Mesenchymal stem cell (in vitro differentiated cells and primary cell): ENCODE measurements around the gene DPP6.

Experiments
- DNase-seq: peaks from one replicate; pipeline ENCODE4 v3.0.0-alpha.2; 2013
- H2AFZ ChIP-seq: one replicate; pipeline ENCODE4 v1.6.1; 2013; ENCODE audit warnings: low read depth, mild to moderate bottlenecking, control low read depth, inconsistent platforms, low read length, moderate library complexity
- H2AK5ac ChIP-seq: 2 replicates; pipeline ENCODE4 v1.6.1; 2013; ENCODE audit warnings: low read length, moderate library complexity, mild to moderate bottlenecking, inconsistent platforms; ENCODE audit not compliant: severe bottlenecking
- H2BK120ac ChIP-seq: one replicate; pipeline ENCODE4 v1.6.1; 2013; ENCODE audit warnings: low read depth, mild to moderate bottlenecking, inconsistent platforms, low read length, moderate library complexity
- H2BK12ac ChIP-seq, 2 experiments: one replicate each; pipeline ENCODE4 v1.6.1; 2013; ENCODE audit warnings: inconsistent platforms in 2 of 2, low read length in 2 of 2, mild to moderate bottlenecking in 2 of 2, moderate library complexity in 2 of 2, control low read depth in 1 of 2
- H2BK15ac ChIP-seq: one replicate; pipeline ENCODE4 v1.6.1; 2013; ENCODE audit warnings: mild to moderate bottlenecking, low read depth, inconsistent platforms; ENCODE audit not compliant: poor library complexity, severe bottlenecking
- H2BK5ac ChIP-seq: 2 replicates; pipeline ENCODE4 v1.6.1; 2013; ENCODE audit warnings: low read depth, mild to moderate bottlenecking, low read length, control low read depth, inconsistent platforms; ENCODE audit not compliant: poor library complexity, severe bottlenecking
- H3K14ac ChIP-seq, 2 experiments: one replicate each; pipeline ENCODE4 v1.6.1; 2013; ENCODE audit warnings: inconsistent platforms in 2 of 2, low read length in 2 of 2, control low read depth in 1 of 2, mild to moderate bottlenecking in 1 of 2, moderate library complexity in 1 of 2
- H3K18ac ChIP-seq, 2 experiments: one replicate each; pipeline ENCODE4 v1.6.1; 2013; ENCODE audit warnings: inconsistent platforms in 2 of 2, low read length in 2 of 2, control low read depth in 1 of 2, low read depth in 1 of 2, mild to moderate bottlenecking in 1 of 2
- H3K23ac ChIP-seq, 2 experiments: one replicate each; pipeline ENCODE4 v1.6.1; 2013; ENCODE audit warnings: inconsistent platforms in 2 of 2, low read length in 2 of 2, mild to moderate bottlenecking in 2 of 2, moderate library complexity in 2 of 2, control low read depth in 1 of 2
- H3K27ac ChIP-seq: 2 replicates; pipeline ENCODE4 v1.5.1; 2013; ENCODE audit warnings: mild to moderate bottlenecking, moderate library complexity, low read length, control low read depth, inconsistent platforms; ENCODE audit not compliant: poor library complexity, severe bottlenecking
- H3K27me3 ChIP-seq, 2 experiments: 2 replicates each; pipeline versions ENCODE4 v1.6.1 to v1.7.0; 2013; ENCODE audit warnings: low read length in 2 of 2, mild to moderate bottlenecking in 2 of 2, moderate library complexity in 2 of 2, control low read depth in 1 of 2, inconsistent platforms in 1 of 2; ENCODE audit not compliant: control insufficient read depth in 1 of 2, insufficient read depth in 1 of 2
- H3K36me3 ChIP-seq, 2 experiments: 2 replicates each; pipeline versions ENCODE4 v1.6.1 to v1.7.0; 2013; ENCODE audit warnings: low read length in 2 of 2, control low read depth in 1 of 2, inconsistent platforms in 1 of 2, low read depth in 1 of 2, mild to moderate bottlenecking in 1 of 2; ENCODE audit not compliant: insufficient read depth in 2 of 2, control insufficient read depth in 1 of 2
- H3K4ac ChIP-seq, 2 experiments: one replicate each; pipeline ENCODE4 v1.6.1; 2013; ENCODE audit warnings: inconsistent platforms in 2 of 2, low read length in 2 of 2, mild to moderate bottlenecking in 2 of 2, moderate library complexity in 2 of 2, control low read depth in 1 of 2, low read depth in 1 of 2
- H3K4me1 ChIP-seq: 2 replicates; pipeline ENCODE4 v1.6.1; 2013; ENCODE audit warnings: low read depth, low read length, control low read depth; ENCODE audit not compliant: control insufficient read depth, insufficient read depth
- H3K4me2 ChIP-seq: 2 replicates; pipeline ENCODE4 v1.6.1; 2013; ENCODE audit warnings: low read length, mild to moderate bottlenecking, inconsistent platforms; ENCODE audit not compliant: poor library complexity, severe bottlenecking
- H3K4me3 ChIP-seq, 2 experiments: 2 replicates each; pipeline versions ENCODE4 v1.5.1 to v1.7.0; 2013; ENCODE audit warnings: low read length in 2 of 2, mild to moderate bottlenecking in 2 of 2, control low read depth in 1 of 2, low read depth in 1 of 2; ENCODE audit not compliant: insufficient read depth in 1 of 2
- H3K79me1 ChIP-seq: replicated peaks from 2 replicates; pipeline ENCODE4 v1.6.1; 2013; ENCODE audit warnings: mild to moderate bottlenecking, control low read depth, low read length, inconsistent platforms; ENCODE audit not compliant: poor library complexity, severe bottlenecking
- H3K9ac ChIP-seq: 2 replicates; pipeline ENCODE4 v1.7.0; 2013; ENCODE audit warnings: mild to moderate bottlenecking, low read length, moderate library complexity
- H3K9me3 ChIP-seq: 2 replicates; pipeline ENCODE4 v1.7.0; 2013; ENCODE audit warnings: mild to moderate bottlenecking, low read length; ENCODE audit not compliant: control insufficient read depth
- H4K8ac ChIP-seq: one replicate; pipeline ENCODE4 v1.6.1; 2013; ENCODE audit warnings: inconsistent platforms, mild to moderate bottlenecking, low read length, moderate library complexity
- H4K91ac ChIP-seq: one replicate; pipeline ENCODE4 v1.6.1; 2013; ENCODE audit warnings: mild to moderate bottlenecking, low read length, inconsistent platforms
- WGBS: methylation state at CpG from one replicate; pipeline ENCODE4 v1.1.7; 2013; ENCODE audit warnings: mixed read lengths; 5-methylcytosine and 5-hydroxymethylcytosine counted together

DPP6 gene

DNA sequence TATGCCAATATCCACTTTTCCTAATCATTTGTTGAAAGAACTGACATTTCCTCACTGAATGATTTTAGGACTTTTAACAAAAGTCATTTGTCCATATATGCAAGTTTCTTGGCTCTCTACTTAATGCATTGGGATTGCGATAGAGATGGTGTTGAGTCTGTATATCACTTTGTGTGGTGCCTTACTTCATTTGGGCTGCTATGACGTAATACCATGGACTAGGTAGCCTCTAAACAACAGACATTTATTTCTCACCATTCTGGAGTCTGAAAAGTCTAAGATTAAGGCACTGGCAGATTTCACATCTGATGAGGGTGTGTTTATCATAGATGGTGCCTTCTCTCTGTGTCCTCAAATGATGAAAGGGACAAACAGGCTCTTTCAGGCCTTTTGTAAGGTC is 342.6 kb downstream of the DPP6 start:
- no peak overlapping the region for H3K18ac ChIP-seq
- H3K14ac ChIP-seq: no peak overlapping the region
- no peak overlapping the region for H3K4ac ChIP-seq
- H3K27ac ChIP-seq: no peak overlapping the region
- no peak overlapping the region for H2AFZ ChIP-seq
- H3K79me1 ChIP-seq: no peaks in the 10 kb centered on the region
- H3K4me3 ChIP-seq: no peak overlapping the region
- H4K91ac ChIP-seq: no peak overlapping the region
- no peak for DNase-seq
- H3K23ac ChIP-seq: no peak overlapping the region
- H4K8ac ChIP-seq: no peak overlapping the region
- no peak overlapping the region for H2BK5ac ChIP-seq
- H2BK120ac ChIP-seq: no peak overlapping the region
- no peak overlapping the region for H3K9ac ChIP-seq
- H2AK5ac ChIP-seq: no peak overlapping the region
- WGBS: no CpG with 5 or more reads among the region's 2 CpGs
- H3K4me1 ChIP-seq: no peaks in the 10 kb centered on the region
- H2BK12ac ChIP-seq: no peak overlapping the region
- no peak overlapping the region for H2BK15ac ChIP-seq
- H3K27me3 ChIP-seq: no peaks in the 10 kb centered on the region
- H3K9me3 ChIP-seq: peaks cover 22% of the 10 kb centered on the region
- no peaks in the 10 kb centered on the region for H3K36me3 ChIP-seq
- H3K4me2 ChIP-seq: no peak overlapping the region

DNA sequence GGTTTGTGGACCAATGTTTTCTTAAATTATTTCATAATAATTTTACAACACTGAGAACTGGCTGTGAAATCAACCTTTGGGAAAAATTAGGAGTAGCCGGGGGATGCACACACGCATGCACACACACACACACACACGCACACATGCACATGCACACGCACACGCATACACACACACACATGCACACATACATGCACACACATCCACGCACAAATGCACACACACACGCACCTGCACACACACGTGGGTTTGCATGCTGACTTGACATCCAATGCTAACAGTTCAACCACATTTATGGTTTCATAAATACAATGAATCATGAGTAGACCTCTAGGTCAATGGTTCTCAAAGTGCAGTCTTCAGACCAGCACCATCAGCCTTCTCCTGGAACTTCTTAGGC is 354.1 kb downstream of the DPP6 start:
- no peak for DNase-seq
- H3K4me1 ChIP-seq: no peaks in the 10 kb centered on the region
- no peak overlapping the region for H3K27ac ChIP-seq
- H3K9me3 ChIP-seq: peaks cover 12% of the 10 kb centered on the region
- H3K9ac ChIP-seq: no peak overlapping the region
- no peak overlapping the region for H3K4me2 ChIP-seq
- no peak overlapping the region for H3K4ac ChIP-seq
- H2BK15ac ChIP-seq: no peak overlapping the region
- H4K91ac ChIP-seq: no peak overlapping the region
- no peak overlapping the region for H2BK120ac ChIP-seq
- no peak overlapping the region for H3K23ac ChIP-seq
- H2BK12ac ChIP-seq: no peak overlapping the region
- H4K8ac ChIP-seq: no peak overlapping the region
- no peaks in the 10 kb centered on the region for H3K27me3 ChIP-seq
- no peaks in the 10 kb centered on the region for H3K36me3 ChIP-seq
- H3K79me1 ChIP-seq: no peaks in the 10 kb centered on the region
- H3K18ac ChIP-seq: no peak overlapping the region
- H3K4me3 ChIP-seq: no peak overlapping the region
- H3K14ac ChIP-seq: no peak overlapping the region
- no peak overlapping the region for H2AK5ac ChIP-seq
- no peak overlapping the region for H2AFZ ChIP-seq
- WGBS: 73% methylated on average over 8 of the region's 8 CpGs
- H2BK5ac ChIP-seq: no peak overlapping the region

DNA sequence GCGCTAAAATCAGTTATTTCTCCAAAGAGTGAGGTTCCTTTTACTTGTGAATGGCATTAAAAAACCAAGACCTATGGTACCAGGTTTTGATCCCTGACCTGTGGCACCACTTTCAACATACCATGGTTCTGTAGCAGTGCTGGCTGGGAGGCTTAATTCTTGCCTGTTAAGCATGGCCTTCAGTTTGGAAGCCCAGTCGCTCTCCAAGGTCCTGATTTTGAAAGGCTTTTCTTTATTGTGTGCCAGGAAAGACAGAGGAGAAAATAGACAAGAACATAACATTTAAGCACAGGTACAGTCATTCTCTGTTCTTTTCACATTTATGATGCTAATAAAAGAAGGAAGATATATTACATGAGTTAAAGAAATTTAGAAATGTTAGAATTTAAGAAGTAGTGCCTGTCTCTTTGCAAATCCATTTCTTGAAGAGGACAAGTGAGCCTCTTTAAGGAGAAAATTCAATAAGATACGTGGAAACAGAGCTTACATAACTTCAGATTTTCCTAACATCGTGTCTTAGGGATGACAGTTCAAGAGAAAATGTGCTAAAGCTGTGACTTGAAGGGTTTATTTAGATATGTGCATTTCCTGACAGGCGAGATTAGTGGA is 357.6 kb downstream of the DPP6 start:
- Histone ChIP-seq H3K4me1 (no peaks in the 10 kb centered on the region), H3K23ac (no peak overlapping the region), H3K9ac (no peak overlapping the region), H3K27me3 (no peaks in the 10 kb centered on the region), H3K79me1 (no peaks in the 10 kb centered on the region), H3K18ac (no peak overlapping the region), H3K9me3 (peaks cover 18% of the 10 kb centered on the region), H2BK5ac (no peak overlapping the region), H2AK5ac (no peak overlapping the region), H2AFZ (no peak overlapping the region), H3K4me2 (no peak overlapping the region), H3K36me3 (no peaks in the 10 kb centered on the region), H4K8ac (no peak overlapping the region), H3K27ac (no peak overlapping the region), H2BK12ac (no peak overlapping the region), H3K4me3 (no peak overlapping the region), H4K91ac (no peak overlapping the region), H2BK120ac (no peak overlapping the region), H3K14ac (no peak overlapping the region), H3K4ac (no peak overlapping the region), H2BK15ac (no peak overlapping the region)
- DNase-seq: peak; percentile 1
- 29% methylated on average over 2 of the region's 5 CpGs for WGBS

DNA sequence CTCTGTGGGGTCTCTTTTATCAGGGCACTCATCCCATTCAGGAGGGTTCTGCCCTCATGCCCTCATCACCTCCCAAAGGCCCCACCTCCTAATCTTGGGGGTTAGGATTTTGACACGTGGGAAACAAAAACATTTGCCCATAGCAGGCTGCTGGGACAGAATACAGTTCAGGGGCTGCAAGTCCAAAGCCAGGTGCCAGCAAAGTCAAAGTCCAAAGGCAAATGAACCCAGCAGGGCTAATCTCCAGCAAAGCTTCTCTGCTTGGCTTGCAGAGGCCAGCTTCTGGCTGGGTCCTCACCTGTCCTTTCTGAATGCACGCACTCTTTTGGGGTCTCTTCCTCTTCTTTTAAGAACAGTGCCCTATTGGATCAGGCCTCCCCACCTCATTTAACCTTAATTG is 359.9 kb downstream of the DPP6 start:
- no peak overlapping the region for H4K8ac ChIP-seq
- H3K9ac ChIP-seq: no peak overlapping the region
- H3K4me1 ChIP-seq: no peaks in the 10 kb centered on the region
- no peak overlapping the region for H2AK5ac ChIP-seq
- no peak overlapping the region for H2BK15ac ChIP-seq
- no peak overlapping the region for H3K23ac ChIP-seq
- H3K9me3 ChIP-seq: peaks cover 16% of the 10 kb centered on the region
- H3K27ac ChIP-seq: no peak overlapping the region
- no peaks in the 10 kb centered on the region for H3K36me3 ChIP-seq
- no peak overlapping the region for H3K18ac ChIP-seq
- no peaks in the 10 kb centered on the region for H3K27me3 ChIP-seq
- DNase-seq: no peak
- H3K79me1 ChIP-seq: no peaks in the 10 kb centered on the region
- no peak overlapping the region for H3K4me3 ChIP-seq
- WGBS: 54% methylated on average over 2 of the region's 2 CpGs
- no peak overlapping the region for H2BK12ac ChIP-seq
- H2BK120ac ChIP-seq: no peak overlapping the region
- no peak overlapping the region for H4K91ac ChIP-seq
- no peak overlapping the region for H3K4ac ChIP-seq
- no peak overlapping the region for H3K4me2 ChIP-seq
- no peak overlapping the region for H2BK5ac ChIP-seq
- H2AFZ ChIP-seq: no peak overlapping the region
- H3K14ac ChIP-seq: no peak overlapping the region
